NCI-H187 treated with DMSO at 0.1 percent for 48 hours (cell line): ENCODE results near the gene HNRNPC.
"Not testable (repeated sequence)": the region's sequence is repeated elsewhere in the genome, so short reads cannot be mapped to it uniquely, and the experiment has no call there.

Experiments used
- DNase-seq: peaks from one replicate; lab custom pipeline; 2025; lab: John Stamatoyannopoulos, UW

Gene HNRNPC

DNA sequence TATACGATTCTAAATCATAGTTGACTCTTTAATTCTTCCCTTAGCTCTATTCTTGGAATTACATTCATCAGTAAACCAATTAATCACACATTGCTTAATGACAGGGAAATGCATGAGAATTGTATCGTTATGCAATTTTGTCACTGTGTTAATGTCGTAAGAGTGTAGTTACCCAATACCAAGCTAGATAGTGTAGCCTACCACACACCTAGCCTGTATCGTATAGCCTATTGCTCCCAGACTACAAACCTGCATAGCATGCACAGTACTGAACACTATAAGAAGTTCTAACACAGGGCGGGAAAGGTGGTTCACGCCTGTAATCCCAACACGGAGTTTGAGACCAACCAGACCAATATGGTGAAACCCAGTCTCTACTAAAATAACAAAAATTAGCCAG is 24.7 kb downstream of the HNRNPC start:
- no peak for DNase-seq

DNA sequence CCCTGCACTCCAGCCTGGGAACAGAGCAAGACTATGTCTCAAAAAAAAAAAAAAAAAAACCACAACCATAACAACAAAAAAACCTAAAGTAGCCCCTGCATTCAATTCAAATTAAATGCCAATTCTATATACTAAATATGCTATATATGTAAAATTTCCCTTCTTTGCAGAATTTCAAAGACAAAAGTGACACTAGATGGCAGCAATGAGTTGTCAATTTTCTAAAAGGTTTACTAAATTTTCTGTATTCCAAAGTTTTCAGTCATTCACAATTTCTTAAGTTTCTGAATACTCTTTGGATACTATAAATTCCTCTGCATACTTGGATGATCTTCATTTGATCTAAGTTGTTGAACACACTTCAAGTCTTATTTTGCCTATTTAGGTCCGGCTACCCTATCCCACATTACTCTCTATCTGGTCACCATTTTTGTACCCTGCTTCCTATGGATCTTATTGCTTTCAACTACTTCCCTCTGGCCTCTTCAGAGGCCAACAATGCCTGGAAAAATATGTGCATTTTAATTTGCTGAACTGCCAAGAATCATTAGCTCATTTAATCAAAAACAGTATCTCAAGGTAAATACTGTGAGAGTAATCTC is 27.9 kb downstream of the HNRNPC start:
- DNase-seq: no peak

DNA sequence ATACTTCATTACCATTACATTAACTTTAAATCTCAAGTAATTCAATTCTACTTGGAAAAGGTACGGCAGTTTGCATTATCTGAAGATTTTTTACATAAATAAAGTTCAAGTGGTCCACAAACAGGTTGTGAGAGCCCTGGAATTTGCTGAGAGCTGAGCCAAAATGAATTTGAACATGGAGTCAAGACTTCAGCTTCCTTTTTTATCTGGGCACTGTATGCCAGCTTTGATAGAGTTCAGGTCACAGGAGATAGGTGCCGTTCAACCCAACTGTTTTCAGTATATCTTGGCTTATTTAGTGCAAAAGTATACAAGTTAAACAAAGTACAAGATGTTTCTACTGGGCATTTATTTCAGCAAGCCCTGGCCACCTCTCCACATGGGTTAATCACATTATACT is 28.8 kb downstream of the HNRNPC start:
- no peak for DNase-seq

DNA sequence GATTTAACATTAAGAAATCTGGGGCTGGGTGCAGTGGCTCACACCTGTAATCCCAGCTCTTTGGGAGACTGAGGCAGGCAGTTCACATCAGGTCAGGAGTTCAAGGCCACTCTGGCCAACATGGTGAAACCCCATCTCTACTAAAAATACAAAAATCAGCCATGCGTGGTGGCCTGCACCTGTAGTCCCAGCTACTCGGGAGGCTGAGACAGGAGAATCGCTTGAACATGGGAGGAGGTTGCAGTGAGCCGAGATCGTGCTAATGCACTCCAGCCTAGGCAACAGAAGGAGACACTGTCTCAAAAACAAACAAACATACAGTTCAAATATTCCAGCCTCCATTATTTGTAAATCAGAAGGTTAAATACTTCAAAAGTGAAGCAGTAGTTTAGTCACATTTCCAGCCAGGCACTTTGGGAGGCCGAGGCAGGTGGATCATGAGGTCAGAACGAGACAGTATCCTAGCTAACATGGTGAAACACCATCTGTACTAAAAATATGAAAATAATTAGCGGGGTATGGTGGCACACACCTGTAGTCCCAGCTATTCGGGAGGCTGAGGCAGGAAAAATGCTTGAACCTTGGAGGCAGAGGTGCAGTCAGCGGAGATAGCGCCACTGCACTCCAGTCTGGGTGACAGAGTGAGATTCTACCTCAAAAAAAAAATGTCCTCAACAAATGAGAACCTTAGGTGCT is 30.3 kb downstream of the HNRNPC start:
- no peak for DNase-seq

DNA sequence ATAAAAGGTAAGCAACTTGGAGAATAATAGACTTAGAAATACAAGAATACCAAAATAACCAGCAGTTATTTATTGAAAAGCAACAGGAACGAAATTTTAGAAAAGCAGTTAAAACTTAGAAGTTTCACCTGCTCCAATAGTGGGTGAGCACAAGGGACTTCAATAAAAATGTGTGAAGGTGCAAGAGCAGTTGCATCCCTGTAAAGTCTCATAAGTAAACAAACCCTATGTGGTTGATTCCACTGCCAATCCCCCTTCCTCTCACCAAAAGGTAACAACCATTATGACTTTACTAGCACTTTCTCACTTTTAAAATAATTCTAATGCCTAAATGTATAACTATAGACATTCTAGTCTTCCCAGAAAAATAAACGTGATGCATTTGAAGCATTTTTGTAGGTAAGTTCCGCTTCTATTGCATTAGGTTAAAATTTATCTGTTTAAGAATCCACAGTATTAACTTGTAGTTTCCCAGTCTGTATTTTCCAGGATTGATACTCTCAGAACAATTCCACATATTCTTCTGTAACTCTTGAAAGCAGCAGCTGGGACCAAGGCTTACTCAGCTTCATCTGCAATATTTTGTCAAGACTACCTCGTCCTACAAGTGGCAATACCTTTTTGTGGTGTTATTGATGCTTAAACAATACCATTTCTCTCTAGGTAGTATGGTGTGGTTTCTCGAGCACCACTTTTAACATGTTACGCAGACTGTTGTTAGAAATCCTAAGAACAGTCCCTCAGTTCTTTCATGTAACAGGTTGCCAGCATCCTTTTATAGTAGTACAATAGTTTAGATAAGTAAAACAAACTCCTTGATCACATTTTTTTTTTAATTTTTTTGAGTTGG is 32.1 kb downstream of the HNRNPC start:
- no peak for DNase-seq

DNA sequence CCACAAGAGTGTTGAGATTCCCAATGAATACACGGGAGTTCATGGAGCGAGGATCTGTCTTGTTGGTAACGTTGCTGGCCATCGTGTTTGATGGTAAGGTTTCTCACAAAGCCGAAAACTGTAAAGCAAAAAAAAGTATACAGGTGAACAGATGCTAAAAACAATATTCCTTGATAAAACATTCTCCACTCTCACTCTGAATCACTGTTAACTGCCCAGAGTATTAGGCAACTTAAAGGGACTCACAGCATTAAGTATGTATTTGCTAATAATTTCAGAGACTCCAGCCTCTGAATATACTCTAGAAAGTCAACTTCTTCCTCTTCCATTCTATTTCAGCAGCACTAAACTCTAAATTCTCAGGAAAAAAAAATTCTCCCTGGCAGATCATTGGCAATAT is 35.1 kb downstream of the HNRNPC start:
- no peak for DNase-seq

DNA sequence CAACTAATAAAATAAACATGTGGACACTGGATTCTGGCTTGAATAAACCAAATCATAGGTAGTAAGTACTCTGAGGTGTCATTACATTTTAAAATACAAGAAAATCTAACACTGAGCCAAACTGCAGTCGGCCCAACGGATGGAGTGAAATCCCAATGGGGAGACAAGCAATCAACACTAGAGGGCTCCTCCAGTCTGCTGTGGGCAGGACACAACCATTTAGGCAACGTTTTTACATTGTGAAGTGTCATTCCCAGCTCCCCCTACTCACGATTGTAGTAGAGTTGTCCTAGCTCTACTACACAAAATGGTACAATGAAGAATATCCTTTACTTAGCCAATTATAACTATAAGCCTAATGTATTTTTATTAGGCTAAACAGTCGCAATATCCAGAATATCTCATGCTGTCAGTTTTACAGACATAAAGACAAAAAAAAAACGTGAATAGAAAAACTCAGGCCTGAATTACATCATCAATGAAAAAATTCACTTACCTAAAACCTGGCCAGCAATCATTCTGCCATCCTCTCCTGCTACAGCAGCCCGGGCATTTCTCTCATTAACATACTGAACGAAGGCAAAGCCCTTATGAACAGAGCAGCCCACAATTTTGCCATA is 35.7 kb downstream of the HNRNPC start:
- no peak for DNase-seq

DNA sequence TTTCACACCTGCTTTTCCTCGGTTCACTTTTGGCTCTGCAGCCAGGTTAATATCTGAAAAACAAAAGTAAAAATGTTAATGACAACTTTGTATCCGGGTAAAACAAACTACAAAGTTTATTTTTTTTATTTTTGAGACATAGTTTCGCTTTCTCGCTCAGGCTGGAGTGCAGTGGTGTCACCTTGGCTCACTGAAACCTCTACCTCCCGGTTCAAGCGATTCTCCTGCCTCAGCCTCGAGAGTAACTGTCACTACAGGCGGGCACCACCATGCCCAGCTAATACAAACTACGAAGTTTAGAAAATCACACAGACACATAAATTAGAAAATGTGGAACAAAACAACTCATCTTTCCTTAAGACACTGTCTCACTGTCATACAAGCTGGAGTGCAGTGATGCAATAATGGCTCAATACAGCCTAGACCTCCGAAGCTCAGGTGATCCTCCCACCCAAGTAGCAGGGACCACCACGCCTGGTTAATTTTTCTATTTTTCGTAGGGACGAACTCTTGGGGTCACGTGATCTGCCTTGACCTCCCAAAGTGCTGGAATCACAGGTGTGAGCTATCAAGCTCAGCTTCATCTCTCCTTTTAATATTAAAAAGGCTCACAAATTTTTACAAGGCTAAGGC is 38.1 kb downstream of the HNRNPC start:
- DNase-seq: no peak

DNA sequence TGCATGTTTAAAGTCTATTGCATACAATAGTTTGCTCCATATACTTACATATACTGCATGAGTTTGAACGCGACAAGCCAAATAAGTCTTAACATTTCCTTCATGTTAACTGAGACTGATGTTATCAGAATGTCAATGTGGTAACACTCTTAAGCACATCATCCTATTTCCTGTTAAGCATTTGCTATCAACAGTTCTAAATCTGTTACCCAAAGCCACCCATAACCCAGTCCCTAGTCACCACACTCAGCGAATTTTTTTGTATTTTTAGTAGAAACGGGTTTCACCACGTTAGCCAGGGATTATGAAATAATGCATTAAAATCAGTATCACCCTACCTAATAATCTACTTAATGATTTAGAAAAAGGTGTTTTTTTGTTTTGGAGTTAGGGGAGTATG is 39.4 kb downstream of the HNRNPC start:
- no peak for DNase-seq

DNA sequence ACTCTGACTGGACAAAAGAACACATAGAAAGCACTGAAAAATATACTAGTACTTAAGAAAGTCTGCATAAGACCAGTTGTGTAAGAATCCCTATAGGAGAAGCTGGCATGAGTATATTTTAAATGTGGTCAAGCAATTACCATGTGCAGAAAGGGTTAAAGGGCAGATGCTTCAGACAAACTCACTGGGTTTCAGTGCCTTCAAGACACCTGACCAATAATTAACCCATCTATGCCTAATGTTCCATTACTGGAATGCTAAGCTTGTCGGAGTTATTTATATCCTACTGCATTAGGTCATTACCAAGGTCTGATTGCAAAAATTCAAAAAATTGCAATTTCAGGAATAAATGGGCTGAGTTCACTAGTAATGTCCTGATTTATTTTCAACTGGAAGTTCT is 41.3 kb downstream of the HNRNPC start:
- no peak for DNase-seq

DNA sequence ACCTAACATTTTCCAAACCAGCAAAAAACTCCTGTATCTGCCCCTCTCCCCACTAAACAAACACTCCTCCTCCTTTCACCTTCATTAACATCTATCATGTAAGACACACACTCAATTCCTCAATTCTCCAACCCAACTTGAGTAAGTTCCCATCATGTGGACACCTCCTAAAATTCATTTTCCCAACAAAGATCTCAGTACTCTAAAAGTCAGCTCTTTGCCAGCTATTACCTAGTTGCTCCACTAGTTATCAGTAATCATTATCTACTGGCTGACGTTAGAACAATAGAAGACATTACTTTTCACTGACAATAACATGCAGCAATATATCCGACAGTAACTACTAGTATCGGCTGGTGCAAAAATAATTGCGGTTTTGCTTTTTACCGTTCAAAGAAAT is 42.1 kb downstream of the HNRNPC start:
- no peak for DNase-seq

DNA sequence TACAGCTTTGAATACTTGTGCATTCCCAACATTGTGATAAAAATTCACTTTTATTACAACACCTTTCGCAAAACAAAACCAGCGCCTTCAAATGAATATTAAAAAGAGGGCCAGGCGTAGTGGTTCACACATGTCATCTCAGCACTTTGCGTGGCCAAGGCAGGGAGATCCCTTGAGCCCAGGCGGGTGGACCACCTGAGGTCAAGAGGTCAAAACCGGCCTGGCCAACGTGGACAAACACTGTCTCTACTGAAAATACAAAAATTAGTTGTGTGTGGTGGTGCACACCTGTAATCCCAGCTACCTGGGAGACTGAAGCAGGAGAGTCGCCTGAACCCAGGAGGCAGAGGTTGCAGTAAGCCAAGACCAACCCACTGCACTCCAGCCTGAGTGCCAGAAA is 42.8 kb downstream of the HNRNPC start:
- no peak for DNase-seq

DNA sequence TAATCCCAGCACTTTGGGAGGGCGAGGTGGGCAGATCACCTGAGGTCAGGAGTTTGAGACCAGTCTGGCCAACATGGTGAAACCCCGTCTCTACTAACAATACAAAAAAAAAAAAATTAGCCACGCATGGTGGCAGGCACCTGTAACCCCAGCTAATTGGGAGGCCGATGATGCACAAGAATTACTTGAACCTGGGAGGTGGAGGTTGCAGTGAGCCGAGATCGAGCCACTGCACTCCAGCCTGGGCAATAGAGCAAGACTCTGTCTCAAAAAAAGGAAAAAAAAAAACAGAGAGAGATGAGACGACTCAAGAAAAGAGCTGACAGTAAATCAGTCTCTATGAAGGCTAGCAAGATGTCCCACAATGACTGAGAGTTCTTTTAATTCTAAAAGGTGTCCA is 44.1 kb downstream of the HNRNPC start:
- not testable (repeated sequence) for DNase-seq

DNA sequence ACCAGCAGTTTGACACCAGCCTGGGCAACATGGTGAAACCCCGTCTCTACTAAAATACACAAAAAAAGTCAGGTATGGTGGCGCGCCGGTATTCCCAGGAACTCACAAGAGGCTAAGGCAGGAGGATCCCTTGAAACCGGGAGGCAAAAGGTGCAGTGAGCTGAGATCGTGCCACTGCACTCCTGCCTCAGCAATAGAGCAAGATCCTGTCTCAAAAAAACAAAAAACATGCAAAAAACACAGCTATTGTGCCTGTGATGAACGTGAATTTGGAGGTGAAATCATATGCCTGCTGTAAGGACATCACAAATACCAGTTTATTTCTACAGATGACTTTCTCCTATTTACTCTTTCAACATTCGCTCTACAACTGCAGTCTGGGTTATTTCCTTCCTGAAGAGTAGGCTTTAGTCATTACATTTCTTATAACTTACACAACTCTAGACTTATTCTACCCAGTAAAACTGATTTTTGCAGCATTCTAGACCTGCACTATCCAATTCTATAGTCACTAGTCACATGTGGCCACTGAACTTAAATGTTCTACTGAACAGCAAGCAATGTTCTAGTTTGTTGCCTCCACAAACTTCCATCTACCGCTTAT is 48.3 kb downstream of the HNRNPC start:
- DNase-seq: no peak

DNA sequence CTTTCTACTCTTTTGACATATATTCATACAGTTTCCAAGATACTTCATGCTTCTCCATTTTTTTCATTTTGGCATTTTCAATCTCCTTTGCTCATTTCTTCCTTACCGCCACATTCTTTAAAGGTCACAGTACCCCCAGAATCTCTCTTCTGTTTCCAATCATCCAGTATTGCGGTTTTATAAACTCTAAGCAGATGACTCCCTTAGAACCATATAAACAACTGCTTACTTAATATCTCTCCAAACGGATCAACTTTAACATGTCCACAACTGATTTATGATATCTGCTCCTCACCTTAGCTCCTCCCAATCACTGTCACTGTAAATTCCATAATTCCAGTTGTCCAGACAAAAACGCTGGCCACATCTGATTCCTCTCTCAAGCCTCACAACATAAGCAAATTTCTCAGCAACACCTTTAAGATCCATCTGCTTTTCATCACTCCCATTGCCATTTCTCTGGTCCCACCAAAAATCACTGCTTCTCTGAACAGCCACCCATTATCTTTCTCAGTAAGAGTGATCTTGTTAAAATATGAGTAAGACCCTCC is 49.6 kb downstream of the HNRNPC start:
- DNase-seq: no peak

DNA sequence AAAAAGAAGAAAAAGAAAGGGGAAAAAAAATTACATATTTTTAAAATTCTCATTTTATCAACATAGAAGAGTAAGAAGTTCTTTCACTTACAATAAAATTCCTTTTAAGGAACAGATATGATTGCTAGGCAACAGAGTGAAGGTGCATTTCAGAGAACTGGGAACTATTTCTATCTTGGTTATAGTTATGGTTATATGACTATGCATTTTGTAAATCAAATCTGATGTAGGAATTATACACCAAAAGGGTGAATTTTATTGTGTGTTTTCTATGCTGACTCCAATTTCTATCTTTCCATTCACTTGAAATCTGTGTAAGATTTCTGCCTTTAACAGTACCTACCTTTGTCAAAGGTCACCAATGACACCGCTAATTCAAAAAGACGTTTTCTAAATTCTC is 50.1 kb downstream of the HNRNPC start:
- DNase-seq: no peak

DNA sequence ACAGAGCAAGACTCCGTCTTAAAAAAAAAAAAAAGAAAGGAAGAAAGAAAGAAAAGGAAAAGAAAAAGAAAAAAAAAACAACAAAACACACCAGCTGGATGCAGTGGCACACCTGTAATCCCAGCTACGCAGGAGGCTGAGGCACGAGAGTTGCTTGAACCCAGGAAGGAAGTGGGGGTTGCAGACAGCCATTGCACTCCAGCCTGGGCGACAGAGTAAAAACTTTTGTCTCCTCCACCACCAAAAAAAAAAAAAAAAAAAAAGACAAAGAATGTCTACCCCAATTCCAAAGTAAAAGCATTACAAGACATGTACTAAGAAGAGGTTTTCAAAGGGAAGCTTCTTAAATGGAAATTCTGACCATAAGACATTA is 53.4 kb downstream of the HNRNPC start:
- no peak for DNase-seq

DNA sequence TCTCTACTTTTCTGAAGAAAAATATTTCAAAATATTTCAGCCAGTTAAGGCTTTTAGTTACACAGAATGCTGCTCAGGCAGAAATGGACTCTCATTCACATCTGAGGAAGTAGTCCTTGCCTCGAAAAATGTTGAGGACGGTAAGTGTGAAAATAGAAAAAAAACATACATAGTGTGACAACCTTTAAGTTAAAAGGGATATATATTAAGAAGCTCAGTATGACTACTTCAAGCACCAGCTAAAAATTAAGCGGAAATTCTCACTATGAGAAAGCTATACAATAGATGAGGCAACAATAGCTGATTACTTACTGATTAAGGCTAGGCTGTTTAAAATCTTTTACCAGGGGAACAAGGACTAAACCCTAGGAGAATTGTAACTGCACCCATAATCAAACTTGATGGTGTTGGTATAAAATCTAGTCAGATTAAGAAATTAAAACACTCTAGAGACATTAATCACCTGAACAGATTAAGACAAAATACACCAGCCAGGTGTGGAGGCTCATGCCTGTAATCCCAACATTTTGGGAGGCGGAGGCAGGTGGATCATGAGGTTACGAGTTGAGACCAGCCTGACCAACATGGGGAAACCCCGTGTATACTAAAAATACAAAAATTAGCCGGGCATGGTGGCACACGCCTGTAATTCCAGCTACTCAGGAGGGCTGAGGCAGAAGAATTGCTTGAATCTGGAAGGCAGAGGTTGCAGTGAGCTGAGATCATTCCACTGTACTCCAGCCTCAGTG is 53.9 kb downstream of the HNRNPC start:
- DNase-seq: no peak

DNA sequence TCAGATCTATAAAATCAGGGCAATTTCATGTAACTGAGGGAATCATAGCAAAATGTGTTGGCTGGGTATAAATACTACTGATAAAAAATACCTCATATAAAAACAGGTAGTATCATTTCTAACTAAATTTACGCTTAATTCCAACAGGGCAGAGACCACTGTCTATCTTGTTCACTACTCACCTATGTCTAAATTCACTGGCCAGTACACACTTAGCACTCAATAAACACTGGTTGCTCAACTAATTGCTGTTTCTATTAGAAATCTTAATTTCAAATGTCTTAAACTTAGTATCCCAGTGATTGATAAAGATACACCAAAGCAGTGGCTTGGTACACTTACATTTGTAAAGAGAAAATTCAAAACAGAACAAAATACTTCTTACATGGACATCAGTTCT is 55.6 kb downstream of the HNRNPC start:
- DNase-seq: no peak

DNA sequence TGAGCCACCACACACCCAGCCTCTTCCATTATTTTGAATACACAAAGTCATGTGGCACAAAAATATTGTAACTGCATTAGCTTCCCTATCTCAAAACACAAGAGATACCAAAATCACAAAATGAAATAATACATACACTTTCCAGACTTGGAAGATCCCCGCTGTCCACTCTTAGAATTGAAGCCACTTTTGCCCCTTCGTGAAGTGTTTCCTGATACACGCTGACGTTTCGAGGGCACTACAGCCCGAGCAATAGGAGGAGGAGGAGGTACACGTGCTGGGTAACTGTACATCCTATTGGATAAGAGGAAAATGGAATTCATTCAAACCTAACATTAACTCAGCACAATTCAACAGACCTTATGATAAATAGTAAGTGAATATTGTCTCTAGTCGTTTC is 56.4 kb downstream of the HNRNPC start:
- DNase-seq: not testable (repeated sequence)

DNA sequence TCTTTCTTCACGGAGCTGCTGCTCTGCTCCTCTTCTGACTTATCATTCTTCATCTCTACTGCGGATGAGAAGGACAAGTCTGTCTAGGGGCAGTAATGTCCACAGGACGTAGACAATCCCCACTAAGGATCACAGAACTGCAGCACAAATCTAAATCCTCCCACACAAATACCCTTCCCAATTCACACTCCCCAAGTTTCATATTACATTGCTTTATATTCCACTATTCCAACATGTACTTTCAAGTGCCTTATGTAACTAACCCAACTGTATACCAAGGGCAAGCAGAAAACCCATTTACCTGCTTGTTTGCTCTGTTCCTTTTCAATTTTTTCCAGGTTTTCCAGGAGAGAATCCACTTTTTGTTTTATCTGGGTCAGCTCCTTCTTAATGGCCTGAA is 57.7 kb downstream of the HNRNPC start:
- no peak for DNase-seq
